GM19043 (cell line): ENCODE measurements around the gene C1orf210.

Experiments
- ATAC-seq: cut with Tn5 transposase; IDR thresholded peaks from one replicate; pipeline ENCODE4 v1.9.1; 2021; ENCODE audit warnings: low read depth; ENCODE audit not compliant: unreplicated experiment

C1orf210 gene

DNA sequence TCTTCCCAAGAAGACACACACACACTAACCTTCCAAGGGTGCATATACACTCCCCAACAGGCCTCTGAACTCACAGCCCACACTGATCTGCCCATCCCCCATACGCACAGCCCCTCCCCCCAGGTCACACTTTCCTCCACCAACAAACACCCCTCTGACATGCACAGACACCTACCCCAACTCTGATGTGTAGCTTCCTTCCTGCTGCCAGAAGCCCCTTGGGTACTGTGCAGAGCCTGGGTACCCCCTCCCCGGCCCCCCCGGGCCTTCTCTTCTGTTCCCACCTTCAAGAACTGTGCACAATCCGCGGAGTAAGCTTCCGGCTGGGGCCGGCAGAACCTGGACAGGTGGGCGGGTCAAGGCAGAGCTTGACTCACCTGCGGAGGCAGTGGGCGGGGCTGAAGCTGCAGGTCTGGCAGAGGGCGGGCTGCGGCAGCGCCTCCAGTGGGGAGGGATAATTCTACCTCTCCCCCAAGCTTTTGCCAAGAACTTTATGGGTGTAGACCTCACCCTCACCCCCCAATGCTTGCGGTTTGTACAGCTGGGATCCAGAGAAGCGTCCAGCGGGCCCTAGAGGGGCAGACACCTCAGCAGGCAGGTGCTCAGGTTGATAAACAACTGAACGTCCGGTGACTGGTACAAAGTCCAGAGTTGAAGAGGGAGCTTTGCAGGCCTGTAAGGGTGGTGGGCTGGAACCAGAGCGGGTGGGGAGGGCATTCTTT, at the start of gene C1orf210:
Gene C1orf210, minus strand, starts transcription at position 313 of the 722 bp plus-strand sequence. CDS start 2,311 bp downstream, outside the sequence.
- ATAC-seq = no peak

DNA sequence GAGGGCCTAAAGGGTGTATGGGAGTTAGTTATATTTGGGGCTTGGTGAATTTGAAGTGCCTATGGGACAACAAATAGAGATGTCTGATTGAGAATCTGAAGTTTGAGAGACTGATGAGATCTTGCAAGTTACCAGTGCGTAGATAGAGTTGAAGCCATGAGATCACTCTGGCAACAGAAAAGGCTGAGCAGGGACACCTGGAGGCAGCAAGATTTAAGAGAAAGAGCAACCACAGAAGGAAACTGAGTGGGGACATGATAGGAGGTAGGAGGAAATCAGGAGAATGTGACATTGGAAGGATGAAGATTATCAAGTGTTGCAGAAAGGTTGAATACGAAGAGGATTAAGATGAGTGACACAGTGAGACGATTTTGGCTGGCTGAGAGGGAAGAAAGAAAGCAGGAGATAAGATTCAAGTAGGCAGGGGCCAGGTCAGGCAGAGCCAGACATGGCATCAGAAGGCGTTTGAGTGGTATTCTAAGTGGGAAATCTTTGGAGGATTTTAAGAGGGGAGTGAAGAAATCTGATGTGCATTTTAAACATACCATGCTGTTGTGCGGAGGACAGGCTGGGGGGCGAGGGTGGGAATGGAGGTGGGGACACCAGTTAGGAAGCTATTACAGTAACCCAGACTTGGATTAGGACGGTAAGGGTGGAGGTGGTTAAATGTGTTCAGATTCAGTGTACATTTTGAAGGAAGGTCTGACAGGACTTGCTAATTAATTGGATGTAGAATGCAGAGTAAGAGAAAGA, 49.2 kb upstream of the C1orf210 start:
- ATAC-seq = no peak

DNA sequence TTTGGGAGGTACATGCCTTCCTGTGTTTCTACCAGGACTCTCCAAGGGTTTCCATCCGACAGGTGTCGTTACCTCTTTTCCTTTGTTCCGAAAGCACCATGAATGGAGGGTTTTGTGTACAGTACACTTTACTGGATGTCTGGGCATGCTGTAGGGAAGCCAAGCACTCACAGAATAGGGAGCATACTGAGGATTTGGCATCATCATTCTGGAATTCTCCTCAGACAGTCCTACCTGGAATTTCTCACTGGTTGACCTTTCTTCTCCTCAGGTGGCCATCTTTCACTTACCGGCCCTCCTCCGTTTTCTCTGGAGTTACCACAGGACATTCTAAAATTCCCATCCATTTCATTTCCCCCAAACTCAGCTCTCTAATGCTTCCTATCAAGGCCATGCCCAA, 46.3 kb upstream of the C1orf210 start:
- ATAC-seq = no peak

DNA sequence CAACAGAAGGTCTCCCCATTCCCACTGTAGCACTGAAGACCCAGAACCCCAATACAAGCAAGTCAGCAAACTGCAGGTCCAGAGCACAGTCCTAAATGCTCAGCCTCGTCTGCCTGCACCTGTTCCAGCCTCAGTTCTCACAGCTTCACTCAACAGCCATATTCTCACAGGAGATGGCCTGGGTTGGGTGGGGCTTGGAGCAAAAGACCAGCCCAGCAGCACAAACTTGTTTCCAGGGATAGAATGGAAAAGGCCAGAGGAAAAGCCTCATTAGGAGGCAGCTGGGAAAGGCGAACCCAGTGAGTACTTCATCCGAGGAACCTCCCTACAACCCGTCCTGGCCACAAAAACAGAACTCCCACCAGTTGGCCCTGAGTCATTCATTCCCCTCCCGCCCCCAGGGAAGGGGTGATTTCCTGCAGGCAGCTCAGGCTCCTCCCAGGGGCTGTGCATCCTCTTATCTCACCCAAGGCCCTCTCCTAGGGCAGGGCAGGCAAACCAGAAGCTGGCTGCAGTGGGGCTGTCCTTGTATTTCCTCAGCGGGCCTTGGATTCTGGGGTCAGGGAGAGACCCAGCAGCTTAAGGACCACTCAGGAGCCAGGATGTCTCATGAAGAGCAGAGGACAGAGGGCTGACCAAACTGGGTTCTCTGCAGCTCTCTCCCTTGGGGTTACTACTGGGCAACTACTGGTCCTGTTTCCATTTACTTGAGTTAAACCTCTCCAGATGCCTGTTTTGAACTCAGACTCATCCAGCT, 44.8 kb upstream of the C1orf210 start:
- ATAC-seq = no peak

DNA sequence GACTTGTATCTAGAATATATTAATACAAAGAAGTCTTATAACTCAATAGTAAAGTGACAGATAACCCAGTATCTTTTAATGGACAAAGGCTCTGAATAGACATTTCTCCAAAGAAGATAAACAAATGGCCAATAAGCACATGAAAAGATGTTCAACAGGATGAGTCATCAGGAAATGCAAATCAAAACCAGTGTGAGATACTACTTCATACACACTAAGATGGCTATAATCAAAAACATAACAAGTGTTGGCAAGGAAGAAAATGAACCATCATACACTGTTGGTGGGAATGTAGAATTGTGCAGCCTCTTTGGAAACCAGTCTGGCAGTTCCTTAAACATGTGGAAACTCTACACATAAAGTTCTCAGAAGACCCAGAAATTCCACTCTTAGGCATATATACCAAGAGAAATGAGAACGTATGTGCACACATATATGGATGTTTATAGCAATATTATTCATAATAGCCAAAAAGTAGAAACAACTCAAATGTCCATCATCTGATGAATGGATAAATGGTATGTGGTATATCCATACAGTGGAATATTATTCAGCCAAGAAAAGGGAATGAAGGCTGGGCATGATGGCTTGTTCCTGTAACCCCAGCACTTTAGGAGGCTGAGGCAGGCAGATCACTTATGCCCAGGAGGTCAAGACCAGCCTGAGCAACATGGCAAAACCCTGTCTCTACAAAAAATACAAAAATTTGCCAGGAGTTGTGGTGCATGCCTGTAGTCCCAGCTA, 42.3 kb upstream of the C1orf210 start:
- no peak for ATAC-seq

DNA sequence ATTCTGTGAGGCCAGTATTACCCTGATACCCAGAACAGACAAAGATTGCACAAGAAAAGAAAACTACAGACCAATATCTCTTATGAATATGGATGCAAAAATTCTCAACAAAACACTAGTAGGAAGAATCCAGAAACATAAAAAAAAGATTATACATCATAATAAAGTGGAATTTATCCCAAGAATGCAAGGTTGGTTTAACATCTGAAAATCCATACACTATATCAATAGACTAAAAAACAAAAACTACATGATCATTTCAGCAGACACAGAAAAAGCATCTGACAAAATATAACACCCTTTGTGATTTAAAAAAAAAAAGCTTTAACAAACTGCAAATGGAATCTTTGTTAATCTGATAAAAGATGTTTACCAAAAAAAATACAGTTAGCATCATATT, 40.0 kb upstream of the C1orf210 start:
- ATAC-seq = no peak

DNA sequence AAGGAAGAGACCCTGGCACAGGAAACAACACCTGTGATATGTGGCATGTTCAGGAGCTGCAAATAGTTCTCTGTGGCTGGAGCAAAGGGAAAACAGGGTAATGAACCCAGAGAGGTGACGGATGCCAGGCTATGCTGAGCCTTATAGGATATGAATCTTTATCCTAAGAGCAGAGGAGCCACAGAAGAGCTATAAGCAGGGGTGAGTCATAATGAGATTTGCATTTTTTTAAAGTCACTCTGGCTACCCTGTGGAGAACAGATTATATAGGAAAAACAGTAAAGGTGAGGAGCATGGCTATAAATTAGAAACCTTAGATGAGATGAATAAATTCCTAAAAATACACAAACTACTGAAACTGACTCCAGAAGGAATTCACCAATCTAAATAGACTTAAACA, 39.4 kb upstream of the C1orf210 start:
- ATAC-seq = no peak

DNA sequence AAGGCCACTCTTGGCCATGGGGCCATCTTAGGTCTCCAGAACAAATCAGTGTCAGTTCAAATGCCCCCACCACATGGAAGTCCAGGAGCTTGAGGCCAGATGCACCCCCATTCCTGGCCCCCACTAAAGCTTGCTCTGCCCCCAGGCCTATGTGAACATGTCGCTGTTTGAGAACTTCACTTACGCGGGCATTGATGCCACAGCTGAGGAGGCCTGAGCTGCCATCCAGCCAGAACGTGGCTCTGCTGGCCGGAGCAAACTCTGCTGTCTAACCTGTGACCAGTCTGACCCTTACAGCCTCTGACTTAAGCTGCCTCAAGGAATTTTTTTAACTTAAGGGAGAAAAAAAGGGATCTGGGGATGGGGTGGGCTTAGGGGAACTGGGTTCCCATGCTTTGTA, 37.1 kb upstream of the C1orf210 start:
- no peak for ATAC-seq

DNA sequence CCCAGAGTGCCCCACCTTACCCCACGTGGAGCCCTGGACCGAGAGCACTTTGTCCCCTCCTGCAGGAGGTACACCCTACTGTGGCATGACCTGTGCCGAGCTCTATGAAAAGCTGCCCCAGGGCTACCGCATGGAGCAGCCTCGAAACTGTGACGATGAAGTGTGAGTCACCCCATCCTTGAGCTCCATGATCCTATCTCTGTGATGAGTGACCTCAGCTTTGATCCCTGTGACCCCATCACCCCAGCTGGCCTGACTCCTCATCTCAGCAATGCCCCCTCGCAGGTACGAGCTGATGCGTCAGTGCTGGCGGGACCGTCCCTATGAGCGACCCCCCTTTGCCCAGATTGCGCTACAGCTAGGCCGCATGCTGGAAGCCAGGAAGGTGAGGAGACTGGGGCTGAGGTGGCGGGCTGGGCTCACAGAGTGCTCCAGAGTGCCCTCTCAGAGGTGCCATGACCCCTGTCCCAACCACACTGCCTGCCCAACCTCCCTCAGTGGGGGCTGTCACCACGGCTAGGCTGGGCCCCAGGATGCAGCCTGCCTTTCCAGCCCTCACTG, 36.0 kb upstream of the C1orf210 start:
- no peak for ATAC-seq

DNA sequence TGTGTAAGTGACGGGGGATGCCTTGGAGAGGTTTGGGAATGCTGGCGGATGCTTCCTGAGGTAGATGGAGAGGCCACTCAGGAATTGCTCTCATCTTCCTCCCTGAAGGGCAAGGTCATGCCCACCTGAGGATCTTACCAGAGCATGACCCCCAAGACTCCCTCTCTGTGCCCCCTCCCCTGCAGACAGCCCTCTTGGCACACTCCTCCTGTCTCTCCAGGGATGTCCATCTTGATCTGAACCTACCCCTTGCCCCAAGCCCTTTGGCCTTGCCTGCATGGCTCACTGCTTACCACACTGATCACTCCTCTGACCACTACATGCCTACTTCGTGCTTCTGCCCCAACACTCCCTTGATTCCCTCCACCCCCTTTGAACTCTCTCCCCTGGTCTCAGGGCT, 34.4 kb upstream of the C1orf210 start:
- ATAC-seq = no peak

DNA sequence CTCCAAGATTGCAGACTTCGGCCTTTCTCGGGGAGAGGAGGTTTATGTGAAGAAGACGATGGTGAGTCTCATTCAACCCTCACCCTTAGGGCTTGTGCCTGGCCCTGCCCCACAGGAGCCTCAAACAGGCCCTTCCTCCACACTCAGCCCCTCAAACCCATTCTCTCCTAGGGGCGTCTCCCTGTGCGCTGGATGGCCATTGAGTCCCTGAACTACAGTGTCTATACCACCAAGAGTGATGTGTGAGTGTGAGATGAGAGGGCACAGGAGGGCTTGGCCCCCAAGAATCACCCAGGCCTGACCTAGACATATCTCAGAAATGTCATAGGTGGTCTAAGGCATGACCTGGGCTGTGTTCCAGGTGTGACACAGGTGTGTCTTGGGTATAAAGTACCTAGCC, 33.9 kb upstream of the C1orf210 start:
- ATAC-seq = no peak

DNA sequence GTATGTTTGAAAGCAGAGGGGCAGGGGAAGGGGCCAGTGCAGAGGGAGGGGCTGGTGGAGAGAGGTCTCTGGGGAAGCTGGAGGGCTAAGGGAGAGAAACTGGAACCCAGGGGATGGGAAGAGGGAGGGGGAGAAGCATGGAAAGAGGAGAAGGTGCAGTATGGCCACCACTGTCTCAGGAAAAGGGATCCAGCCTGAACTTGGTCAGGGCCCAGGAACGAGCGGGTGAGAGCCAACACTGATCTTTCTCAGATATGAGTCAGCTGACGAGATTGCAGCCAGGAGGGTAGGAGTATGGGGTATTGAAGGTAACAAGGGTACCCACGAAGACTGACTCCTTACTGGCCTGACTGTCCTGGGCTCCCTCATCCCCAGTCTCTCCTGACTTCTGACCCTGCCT, 33.5 kb upstream of the C1orf210 start:
- ATAC-seq = no peak

DNA sequence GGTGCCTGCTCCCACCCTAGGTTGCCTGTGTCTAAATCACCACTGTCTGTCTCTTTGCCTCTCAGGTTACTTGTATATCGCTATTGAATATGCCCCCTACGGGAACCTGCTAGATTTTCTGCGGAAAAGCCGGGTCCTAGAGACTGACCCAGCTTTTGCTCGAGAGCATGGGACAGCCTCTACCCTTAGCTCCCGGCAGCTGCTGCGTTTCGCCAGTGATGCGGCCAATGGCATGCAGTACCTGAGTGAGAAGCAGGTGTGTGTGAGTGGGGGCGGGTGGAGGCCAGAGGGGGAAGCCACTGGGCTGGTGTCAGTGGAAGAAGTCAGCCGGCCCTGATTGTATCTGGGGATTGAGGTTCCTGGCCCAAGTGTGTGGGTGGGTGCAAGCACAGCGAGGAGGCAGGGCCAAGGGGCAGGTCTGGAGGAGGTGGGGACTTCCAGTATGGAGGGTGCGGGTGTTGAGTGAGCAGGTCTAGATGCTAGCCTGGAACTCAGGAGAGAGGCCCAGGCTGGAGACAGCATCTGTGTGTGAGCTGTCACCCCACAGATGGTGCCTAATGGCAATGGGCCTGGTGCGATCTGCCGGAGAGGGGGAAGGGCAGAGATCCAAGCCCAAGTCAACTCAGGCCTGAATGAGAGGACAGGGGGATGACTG, 32.6 kb upstream of the C1orf210 start:
- ATAC-seq = no peak

DNA sequence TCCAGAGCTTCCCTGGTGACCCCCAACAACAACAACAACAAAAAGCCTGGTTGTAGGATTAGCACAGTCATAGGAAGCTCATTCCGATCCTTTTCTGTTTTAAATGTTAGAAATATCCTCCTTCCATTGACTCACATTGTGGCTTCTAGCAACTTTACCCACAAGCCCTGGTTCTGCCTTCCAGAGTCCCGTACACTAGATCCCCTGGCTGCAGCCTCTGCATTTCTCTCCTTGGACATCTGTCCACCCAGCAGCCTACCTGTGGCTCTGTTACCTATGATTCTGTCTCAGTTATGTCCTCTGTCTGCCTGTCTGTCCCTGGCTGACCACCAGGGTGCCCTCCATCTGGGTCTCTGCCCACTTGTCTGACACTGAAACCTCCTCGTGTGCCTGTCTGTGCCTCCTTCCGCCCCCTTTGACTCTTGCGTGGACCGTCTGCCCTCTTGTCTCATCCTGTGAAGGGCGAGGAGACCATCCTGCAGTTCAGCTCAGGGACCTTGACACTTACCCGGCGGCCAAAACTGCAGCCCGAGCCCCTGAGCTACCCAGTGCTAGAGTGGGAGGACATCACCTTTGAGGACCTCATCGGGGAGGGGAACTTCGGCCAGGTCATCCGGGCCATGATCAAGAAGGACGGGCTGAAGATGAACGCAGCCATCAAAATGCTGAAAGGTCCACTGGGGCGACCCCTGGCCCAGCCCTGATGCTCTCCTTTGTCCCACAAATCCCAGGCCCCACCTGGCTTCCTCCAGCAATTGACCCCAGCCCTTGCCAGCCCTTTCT, 31.5 kb upstream of the C1orf210 start:
- no peak for ATAC-seq

DNA sequence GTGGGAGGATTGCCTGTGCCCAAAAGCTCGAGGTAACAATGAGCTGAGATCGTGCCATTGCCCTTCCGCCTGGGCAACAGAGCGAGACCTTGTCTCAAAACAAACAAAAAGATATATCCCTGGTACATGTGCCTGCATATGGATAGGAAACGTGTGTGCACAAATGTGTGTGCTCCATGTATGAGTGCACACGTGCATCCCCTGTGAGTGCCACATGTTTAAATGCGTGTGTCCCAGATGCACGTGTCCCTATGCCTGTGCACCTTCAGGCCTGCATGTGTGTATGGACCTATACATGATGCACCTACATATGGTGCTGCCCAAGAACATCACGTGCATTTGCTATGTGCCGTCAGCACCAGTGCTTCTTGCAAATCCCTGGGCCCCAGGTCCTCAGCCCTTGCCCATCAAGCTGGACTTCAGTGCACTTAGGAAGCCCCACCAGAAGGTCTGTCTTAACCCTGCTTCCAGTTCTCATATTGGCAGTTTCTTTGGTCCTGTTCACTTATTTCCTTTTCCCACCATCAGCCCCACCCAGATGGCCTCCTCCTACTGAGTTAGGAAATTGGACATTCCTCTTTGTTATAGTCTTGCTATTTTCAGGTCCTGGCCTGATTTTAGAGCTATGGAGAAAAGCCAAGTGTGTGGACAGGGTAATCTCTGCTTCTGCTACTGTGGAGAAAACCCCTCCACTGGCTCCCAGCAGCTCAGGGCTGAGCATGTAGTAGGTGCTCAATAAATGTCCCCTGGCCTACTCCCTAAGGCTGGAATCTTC, 30.8 kb upstream of the C1orf210 start:
- no peak for ATAC-seq

DNA sequence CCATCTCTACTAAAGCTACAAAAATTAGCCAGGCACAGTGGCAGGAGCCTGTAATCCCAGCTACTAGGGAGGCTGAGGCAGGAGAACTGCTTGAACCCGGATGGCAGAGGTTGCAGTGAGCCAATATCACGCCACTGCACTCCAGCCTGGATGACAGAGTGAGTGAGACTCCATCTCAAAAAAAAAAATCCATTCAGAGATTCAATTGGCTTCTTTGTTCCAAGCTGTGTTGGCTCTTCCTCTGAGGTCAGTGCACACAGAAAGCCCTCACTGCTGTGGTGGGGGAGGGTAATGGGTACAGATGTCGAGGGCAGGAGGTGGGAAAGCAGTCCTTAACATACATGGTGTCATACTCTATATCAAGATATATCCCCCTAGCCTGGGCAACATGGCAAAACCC, 30.1 kb upstream of the C1orf210 start:
- no peak for ATAC-seq

DNA sequence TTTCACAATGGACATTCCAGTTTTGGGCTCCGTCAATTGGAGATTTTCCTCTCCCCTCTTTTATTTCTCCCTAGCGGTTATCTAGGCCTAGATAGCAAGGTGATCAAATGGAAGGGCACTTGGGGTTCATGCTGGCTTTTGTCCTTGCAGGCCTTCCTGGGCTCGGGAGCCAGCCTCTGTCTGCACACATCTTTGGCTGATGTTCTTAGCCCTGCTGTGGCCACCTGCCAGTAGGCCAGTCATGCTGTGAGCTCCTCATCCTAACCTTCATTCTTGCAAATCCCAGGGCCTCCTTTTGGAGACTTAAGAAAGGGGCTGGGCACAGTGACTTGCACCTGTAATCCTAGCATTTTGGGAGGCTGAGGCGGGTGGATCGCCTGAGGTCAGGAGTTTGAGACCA, 28.9 kb upstream of the C1orf210 start:
- ATAC-seq = no peak

DNA sequence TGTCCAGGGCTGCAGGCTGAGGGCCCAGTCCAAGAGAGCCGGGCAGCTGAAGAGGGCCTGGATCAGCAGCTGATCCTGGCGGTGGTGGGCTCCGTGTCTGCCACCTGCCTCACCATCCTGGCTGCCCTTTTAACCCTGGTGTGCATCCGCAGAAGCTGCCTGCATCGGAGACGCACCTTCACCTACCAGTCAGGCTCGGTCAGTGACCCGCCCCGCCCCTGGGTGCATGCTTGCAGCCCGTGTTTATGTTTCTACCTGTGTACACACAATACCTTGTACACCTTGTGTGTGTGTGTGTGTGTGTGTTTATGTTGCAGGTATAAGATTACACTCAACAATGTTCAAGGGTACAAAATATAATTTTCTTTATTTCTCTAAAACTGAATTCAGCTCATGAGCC, 28.4 kb upstream of the C1orf210 start:
- ATAC-seq = no peak
